ENCODE measurements around the gene PLK3.

The PLK3 gene

GRCh38 chr1:44849575-44850132 lies 49.5 kb downstream of the PLK3 start:
- TF ChIP-seq, protein P1, sequence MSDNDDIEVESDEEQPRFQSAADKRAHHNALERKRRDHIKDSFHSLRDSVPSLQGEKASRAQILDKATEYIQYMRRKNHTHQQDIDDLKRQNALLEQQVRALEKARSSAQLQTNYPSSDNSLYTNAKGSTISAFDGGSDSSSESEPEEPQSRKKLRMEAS (IDR thresholded peaks at IDR 0.05; ENCODE audit: low read depth, low read length): no peak
- TF ChIP-seq MYC (IDR thresholded peaks at IDR 0.05; ENCODE audit: low read depth, low read length) (no peak), POLR2A (IDR thresholded peaks at IDR 0.05; ENCODE audit: extremely low read depth, insufficient read length) (no peak), CTCF (IDR thresholded peaks at IDR 0.05; ENCODE audit: low read depth, low read length) (no peak)
- no peak for DNase-seq (ENCODE audit: low read depth)
- no peak overlapping the region for H3K4me3 ChIP-seq (ENCODE audit: low read depth, low read length)

DNA sequence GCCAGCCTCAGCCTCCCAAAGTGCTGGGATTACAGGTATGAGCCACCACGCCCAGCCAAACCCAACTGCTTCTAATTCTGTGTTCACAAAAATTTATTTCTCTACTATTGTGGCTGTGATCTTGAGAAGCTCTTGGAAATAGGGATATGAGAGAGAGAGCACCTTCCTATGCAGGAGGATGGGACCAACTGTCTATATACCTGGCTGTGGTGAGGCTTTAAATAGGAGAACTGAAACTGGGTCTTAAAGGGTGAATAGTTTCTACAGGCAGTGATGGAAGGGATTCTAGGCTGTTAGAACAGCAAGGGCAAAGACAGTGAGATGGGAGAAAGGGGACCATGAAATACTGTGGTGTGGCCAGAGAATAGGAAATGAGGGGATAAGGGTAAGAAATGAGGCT lies 51.1 kb downstream of the PLK3 start:
- no peak for DNase-seq (ENCODE audit: low read depth)
- TF ChIP-seq MYC (IDR thresholded peaks at IDR 0.05; ENCODE audit: low read depth, low read length) (no peak), CTCF (IDR thresholded peaks at IDR 0.05; ENCODE audit: low read depth, low read length) (no peak), POLR2A (IDR thresholded peaks at IDR 0.05; ENCODE audit: extremely low read depth, insufficient read length) (no peak)
- TF ChIP-seq, protein P1 (IDR thresholded peaks at IDR 0.05; ENCODE audit: low read depth, low read length): no peak
- H3K4me3 ChIP-seq (ENCODE audit: low read depth, low read length): no peak overlapping the region

GRCh38 chr1:44853201-44853600 lies 53.0 kb downstream of the PLK3 start:
- DNase-seq (ENCODE audit: low read depth): no peak
- H3K4me3 ChIP-seq (ENCODE audit: low read depth, low read length): no peak overlapping the region
- no peak for TF ChIP-seq POLR2A (IDR thresholded peaks at IDR 0.05; ENCODE audit: extremely low read depth, insufficient read length)
- TF ChIP-seq CTCF (IDR thresholded peaks at IDR 0.05; ENCODE audit: low read depth, low read length): no peak
- TF ChIP-seq MYC (IDR thresholded peaks at IDR 0.05; ENCODE audit: low read depth, low read length): no peak
- TF ChIP-seq, protein P1 (IDR thresholded peaks at IDR 0.05; ENCODE audit: low read depth, low read length): no peak

GRCh38 chr1:44854970-44855369 lies 54.8 kb downstream of the PLK3 start:
- TF ChIP-seq MYC (IDR thresholded peaks at IDR 0.05; ENCODE audit: low read depth, low read length) (no peak), POLR2A (IDR thresholded peaks at IDR 0.05; ENCODE audit: extremely low read depth, insufficient read length) (no peak), CTCF (IDR thresholded peaks at IDR 0.05; ENCODE audit: low read depth, low read length) (no peak)
- TF ChIP-seq, protein P1 (IDR thresholded peaks at IDR 0.05; ENCODE audit: low read depth, low read length): no peak
- DNase-seq (ENCODE audit: low read depth): no peak
- H3K4me3 ChIP-seq (ENCODE audit: low read depth, low read length): no peak overlapping the region

Measured in NB4 (cell line).